GM23338 (cell line): ENCODE measurements around the gene MSH4. TPM values are rescaled to one million over a fixed set of nuclear protein-coding genes. Genes with fewer than 3 reads are reported as not detected.

Source experiments
- ATAC-seq: fragments of 200-7000 bp; cut with Tn5 transposase; 3 replicates; pipeline ENCODE4 v1.9.1; 2020
- DNase-seq: peaks from one replicate; pipeline ENCODE4 v3.0.0-alpha.2; 2015; ENCODE audit warnings: low spot score
- H2AFZ ChIP-seq: fragments of 200-600 bp; sonication (generic); 2 replicates; pipeline ENCODE4 v1.8.0; 2016; ENCODE audit warnings: antibody characterized with exemption, mild to moderate bottlenecking, moderate library complexity
- H3F3A ChIP-seq: fragments of 200-600 bp; sonication (generic); replicated peaks from 2 replicates; pipeline ENCODE4 v1.8.0; 2017; ENCODE audit warnings: antibody characterized with exemption, mixed run types, low read depth
- H3K27ac ChIP-seq: fragments of 200-600 bp; sonication (generic); 2 replicates; pipeline ENCODE4 v1.6.1; 2016; ENCODE audit warnings: low read depth
- H3K27me3 ChIP-seq: fragments of 200-600 bp; sonication (generic); 2 replicates; pipeline ENCODE4 v1.8.0; 2016; ENCODE audit warnings: mild to moderate bottlenecking, mixed run types, moderate library complexity; ENCODE audit not compliant: insufficient read depth
- H3K36me3 ChIP-seq: fragments of 200-600 bp; sonication (generic); 2 replicates; pipeline ENCODE4 v1.8.0; 2016; ENCODE audit warnings: mild to moderate bottlenecking; ENCODE audit not compliant: insufficient read depth
- H3K4me1 ChIP-seq: fragments of 200-600 bp; sonication (generic); 2 replicates; pipeline ENCODE4 v1.8.0; 2016; ENCODE audit warnings: mild to moderate bottlenecking, moderate library complexity; ENCODE audit not compliant: insufficient read depth
- H3K4me2 ChIP-seq: fragments of 200-600 bp; sonication (generic); 2 replicates; pipeline ENCODE4 v1.7.1; 2017; ENCODE audit warnings: mixed run types
- H3K4me3 ChIP-seq: fragments of 200-600 bp; sonication (generic); 2 replicates; pipeline ENCODE4 v1.6.1; 2016; ENCODE audit warnings: mixed run types
- H3K79me2 ChIP-seq: fragments of 200-600 bp; sonication (generic); replicated peaks from 2 replicates; pipeline ENCODE4 v1.8.0; 2017; ENCODE audit warnings: mild to moderate bottlenecking; ENCODE audit not compliant: insufficient read depth
- H3K9me2 ChIP-seq: fragments of 200-600 bp; sonication (generic); 2 replicates; pipeline ENCODE4 v1.8.0; 2017; ENCODE audit not compliant: insufficient read depth
- H4K20me1 ChIP-seq: fragments of 200-600 bp; sonication (generic); replicated peaks from 2 replicates; pipeline ENCODE4 v1.8.0; 2017; ENCODE audit warnings: mild to moderate bottlenecking; ENCODE audit not compliant: insufficient read depth
- H3K27ac Mint-ChIP-seq: 2 replicates; pipeline ENCODE4 v1.8.0; 2020; ENCODE audit warnings: inconsistent platforms, mild to moderate bottlenecking, moderate library complexity, mixed read lengths
- H3K27me3 Mint-ChIP-seq: 3 replicates; pipeline ENCODE4 v1.8.0; 2022; ENCODE audit warnings: low read depth, mild to moderate bottlenecking, moderate library complexity, mixed read lengths, inconsistent platforms; ENCODE audit not compliant: insufficient read depth, poor library complexity
- H3K36me3 Mint-ChIP-seq: 3 replicates; pipeline ENCODE4 v1.8.0; 2021; ENCODE audit warnings: low read depth, mild to moderate bottlenecking, inconsistent platforms, moderate library complexity, mixed read lengths
- H3K4me1 Mint-ChIP-seq: 3 replicates; pipeline ENCODE4 v1.8.0; 2020; ENCODE audit warnings: mild to moderate bottlenecking, inconsistent platforms, mixed read lengths
- H3K4me3 Mint-ChIP-seq: 3 replicates; pipeline ENCODE4 v1.8.0; 2021; ENCODE audit warnings: moderate library complexity, mild to moderate bottlenecking, inconsistent platforms, mixed read lengths
- H3K9me3 Mint-ChIP-seq: 3 replicates; pipeline ENCODE4 v1.8.0; 2020; ENCODE audit warnings: moderate library complexity, mild to moderate bottlenecking, inconsistent platforms, mixed read lengths
- CREB1 ChIP-seq: fragments of 250-450 bp; sonication (Bioruptor Pico); IDR thresholded peaks from 2 replicates; pipeline ENCODE4 v1.5.0; 2020; ENCODE audit warnings: low read depth, mild to moderate bottlenecking, moderate library complexity
- ETS1 ChIP-seq: IDR thresholded peaks from 2 replicates; pipeline ENCODE4 v1.6.1; 2016; ENCODE audit warnings: antibody characterized with exemption
- EZH2 ChIP-seq: fragments of 200-600 bp; sonication (generic); IDR thresholded peaks from one replicate; pipeline ENCODE4 v1.8.0; 2017; ENCODE audit warnings: antibody characterized with exemption, mild to moderate bottlenecking, low read depth; ENCODE audit not compliant: unreplicated experiment
- EZH2phosphoT487 ChIP-seq: fragments of 200-600 bp; sonication (generic); IDR thresholded peaks from one replicate; pipeline ENCODE4 v1.8.1; 2018; ENCODE audit warnings: antibody characterized with exemption; ENCODE audit not compliant: unreplicated experiment
- JUNB ChIP-seq: IDR thresholded peaks from one replicate; pipeline ENCODE4 v1.6.1; 2016; ENCODE audit warnings: antibody characterized with exemption; ENCODE audit not compliant: unreplicated experiment
- NANOG ChIP-seq: IDR thresholded peaks from 2 replicates; pipeline ENCODE4 v1.6.1; 2016; ENCODE audit warnings: antibody characterized with exemption, borderline replicate concordance
- POLR2AphosphoS5 ChIP-seq: IDR thresholded peaks from 2 replicates; pipeline ENCODE4 v1.6.1; 2016; ENCODE audit warnings: antibody characterized with exemption, low read depth
- REST ChIP-seq: IDR thresholded peaks from one replicate; pipeline ENCODE4 v1.6.1; 2018; ENCODE audit warnings: antibody characterized with exemption; ENCODE audit not compliant: unreplicated experiment
- STAT1 ChIP-seq: IDR thresholded peaks from one replicate; pipeline ENCODE4 v1.6.1; 2016; ENCODE audit warnings: antibody characterized with exemption; ENCODE audit not compliant: unreplicated experiment
- ZNF114 ChIP-seq: fragments of 250-450 bp; sonication (Bioruptor Pico); IDR thresholded peaks from 2 replicates; pipeline ENCODE4 v1.5.0; 2020; ENCODE audit warnings: mild to moderate bottlenecking, moderate library complexity
- ZNF331 ChIP-seq: fragments of 250-450 bp; sonication (Bioruptor Pico); IDR thresholded peaks from 2 replicates; pipeline ENCODE4 v1.5.0; 2020; ENCODE audit warnings: low read depth, mild to moderate bottlenecking, moderate library complexity
- ZNF462 ChIP-seq: fragments of 250-450 bp; sonication (Bioruptor Pico); IDR thresholded peaks from 2 replicates; pipeline ENCODE4 v1.5.0; 2020; ENCODE audit warnings: mild to moderate bottlenecking, moderate library complexity
- polyA plus RNA-seq: library from polyadenylated mRNA; unstranded; fragments of >200 nt; fragmentation: Nextera tagmentation; extraction: Ambion mirVana; gene quantifications from 2 replicates; pipeline ENCODE4 v1.2.1, GENCODE V29; 2016
- total RNA-seq: library from RNA; depleted of rRNA; stranded (reverse); fragments of >200 nt; shearing (Covaris generic); gene quantifications from 2 replicates; pipeline ENCODE4 v1.2.3, GENCODE V29; 2014
- TF ChIP-seq, protein P1 (sequence below), 2 experiments: fragments of 200-600 bp in 1 of 2; sonication (generic) in 1 of 2; conservative IDR thresholded peaks; 2 replicates each; pipeline versions ENCODE4 v1.5.1 to v1.6.1; 2016 to 2017; ENCODE audit warnings: antibody characterized with exemption in 2 of 2, low read depth in 2 of 2, mild to moderate bottlenecking in 2 of 2, moderate library complexity in 1 of 2

Gene MSH4
- total and polyA plus RNA-seq, 2 experiments from 2014 or later: 0.10 to 0.24 TPM

DNA sequence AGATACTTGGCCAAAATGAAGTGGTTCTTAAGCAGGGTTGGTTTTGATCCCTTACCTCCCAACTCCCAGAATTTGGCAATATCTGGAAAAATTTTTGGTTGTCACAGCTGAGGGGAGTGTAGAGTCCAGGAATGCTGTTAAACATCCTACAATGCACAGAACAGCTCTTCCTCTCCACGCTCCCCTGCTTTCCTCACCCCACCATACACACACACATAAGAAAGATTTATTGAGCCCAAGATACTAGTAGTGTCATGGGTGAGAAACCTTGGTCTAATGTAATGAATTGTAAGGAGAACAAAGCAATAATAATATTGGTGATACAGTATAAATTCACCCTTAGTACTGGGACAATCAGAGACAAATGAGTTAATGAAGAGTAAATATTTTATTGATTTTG is 87.8 kb downstream of the MSH4 start:
- Mint-ChIP-seq H3K27ac (no peak overlapping the region), H3K4me1 (no peaks in the 10 kb centered on the region), H3K4me3 (no peak overlapping the region), H3K9me3 (no peaks in the 10 kb centered on the region), H3K27me3 (peaks cover 2% of the 10 kb centered on the region), H3K36me3 (no peaks in the 10 kb centered on the region)
- Histone ChIP-seq H3F3A (no peaks in the 10 kb centered on the region), H3K36me3 (no peaks in the 10 kb centered on the region), H4K20me1 (no peaks in the 10 kb centered on the region), H2AFZ (no peak overlapping the region), H3K4me2 (no peak overlapping the region), H3K27me3 (no peaks in the 10 kb centered on the region), H3K4me1 (no peaks in the 10 kb centered on the region), H3K27ac (no peak overlapping the region), H3K79me2 (no peaks in the 10 kb centered on the region), H3K4me3 (no peak overlapping the region), H3K9me2 (no peaks in the 10 kb centered on the region)
- DNase-seq (no peak), ATAC-seq (no peak)
- TF ChIP-seq NANOG (no peak), EZH2phosphoT487 (no peak), REST (no peak), CREB1 (no peak), POLR2AphosphoS5 (no peak), ZNF462 (CRISPR knock-in tag) (no peak), ETS1 (no peak), ZNF114 (no peak), STAT1 (no peak), JUNB (no peak), EZH2 (no peak), ZNF331 (CRISPR knock-in tag) (no peak)
- TF ChIP-seq, protein P1, sequence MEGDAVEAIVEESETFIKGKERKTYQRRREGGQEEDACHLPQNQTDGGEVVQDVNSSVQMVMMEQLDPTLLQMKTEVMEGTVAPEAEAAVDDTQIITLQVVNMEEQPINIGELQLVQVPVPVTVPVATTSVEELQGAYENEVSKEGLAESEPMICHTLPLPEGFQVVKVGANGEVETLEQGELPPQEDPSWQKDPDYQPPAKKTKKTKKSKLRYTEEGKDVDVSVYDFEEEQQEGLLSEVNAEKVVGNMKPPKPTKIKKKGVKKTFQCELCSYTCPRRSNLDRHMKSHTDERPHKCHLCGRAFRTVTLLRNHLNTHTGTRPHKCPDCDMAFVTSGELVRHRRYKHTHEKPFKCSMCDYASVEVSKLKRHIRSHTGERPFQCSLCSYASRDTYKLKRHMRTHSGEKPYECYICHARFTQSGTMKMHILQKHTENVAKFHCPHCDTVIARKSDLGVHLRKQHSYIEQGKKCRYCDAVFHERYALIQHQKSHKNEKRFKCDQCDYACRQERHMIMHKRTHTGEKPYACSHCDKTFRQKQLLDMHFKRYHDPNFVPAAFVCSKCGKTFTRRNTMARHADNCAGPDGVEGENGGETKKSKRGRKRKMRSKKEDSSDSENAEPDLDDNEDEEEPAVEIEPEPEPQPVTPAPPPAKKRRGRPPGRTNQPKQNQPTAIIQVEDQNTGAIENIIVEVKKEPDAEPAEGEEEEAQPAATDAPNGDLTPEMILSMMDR (conservative IDR thresholded peaks at IDR 0.05; ENCODE audit: low read depth in 2 of 2): no peak
